GM18502 (cell line): ENCODE data around the gene CASP12.
"Not testable (repeated sequence)": the region's sequence is repeated elsewhere in the genome, so short reads cannot be mapped to it uniquely, and the experiment has no call there.

Experiments used
- ATAC-seq: cut with Tn5 transposase; IDR thresholded peaks from one replicate; pipeline ENCODE4 v1.9.1; 2021; ENCODE audit warnings: mild to moderate bottlenecking; ENCODE audit not compliant: unreplicated experiment, poor library complexity

CASP12 gene

GRCh38 chr11:104897891-104898684, at the start of gene CASP12:
CASP12 (minus strand) TSS chr11:104898460.
- ATAC-seq, result peak; percentile 69

- peak; percentile 98 for ATAC-seq
These were observed 48.6 kb upstream of the CASP12 start for GRCh38 chr11:104946907-104947306.

GRCh38 chr11:104944076-104944475, 45.8 kb upstream of the CASP12 start:
- no peak for ATAC-seq

- no peak for ATAC-seq
These were observed 45.3 kb upstream of the CASP12 start for GRCh38 chr11:104943561-104943960.

GRCh38 chr11:104934594-104934993, 36.3 kb upstream of the CASP12 start:
- no peak for ATAC-seq

- not testable (repeated sequence) for ATAC-seq
These were observed 35.8 kb upstream of the CASP12 start for GRCh38 chr11:104934073-104934472.

- ATAC-seq, result no peak
These were observed 30.6 kb upstream of the CASP12 start for GRCh38 chr11:104928811-104929210.

- ATAC-seq, result no peak
These were observed 28.7 kb upstream of the CASP12 start for GRCh38 chr11:104926771-104927611.

GRCh38 chr11:104925850-104926249, 27.6 kb upstream of the CASP12 start:
- no peak for ATAC-seq

GRCh38 chr11:104918113-104918824, 20.0 kb upstream of the CASP12 start:
- ATAC-seq, result peak; percentile 74

GRCh38 chr11:104917271-104918112, 19.2 kb upstream of the CASP12 start:
- ATAC-seq, result peak; percentile 34

GRCh38 chr11:104916442-104916841, 18.2 kb upstream of the CASP12 start:
- no peak for ATAC-seq

GRCh38 chr11:104912102-104912501, 13.8 kb upstream of the CASP12 start:
- ATAC-seq, result no peak

GRCh38 chr11:104908186-104908531, 9.9 kb upstream of the CASP12 start:
- no peak for ATAC-seq

GRCh38 chr11:104907521-104908185, 9.4 kb upstream of the CASP12 start:
- ATAC-seq, result no peak

- ATAC-seq, result no peak
These were observed 7.0 kb upstream of the CASP12 start for GRCh38 chr11:104905271-104905670.

- ATAC-seq, result no peak
These were observed 966 bp upstream of the CASP12 start for GRCh38 chr11:104899226-104899625.

GRCh38 chr11:104898685-104899013, 389 bp upstream of the CASP12 start:
- no peak for ATAC-seq

- no peak for ATAC-seq
These were observed 2.6 kb downstream of the CASP12 start for GRCh38 chr11:104895634-104896033.

GRCh38 chr11:104893876-104894275, 4.4 kb downstream of the CASP12 start:
- ATAC-seq, result no peak
